Middle frontal gyrus (tissue), 1 donor: ENCODE measurements around the gene SYNGR1.

ENCODE experiments used
- DNase-seq: peaks from one replicate; pipeline ENCODE4 v3.0.0-alpha.2; 2015; ENCODE audit warnings: low spot score; ENCODE audit errors: extremely low spot score

Gene SYNGR1

GRCh38 chr22:39429186-39429585 is 79.4 kb downstream of the SYNGR1 start:
- no peak for DNase-seq

- no peak for DNase-seq
Observed at GRCh38 chr22:39429916-39430575, 80.3 kb downstream of the SYNGR1 start.

GRCh38 chr22:39430576-39431150 is 80.9 kb downstream of the SYNGR1 start:
- DNase-seq, result no peak

- no peak for DNase-seq
Observed at GRCh38 chr22:39431216-39431801, 81.5 kb downstream of the SYNGR1 start.

GRCh38 chr22:39431821-39432251 is 82.0 kb downstream of the SYNGR1 start:
- DNase-seq, result no peak

- no peak for DNase-seq
Observed at GRCh38 chr22:39432361-39432811, 82.6 kb downstream of the SYNGR1 start.

- DNase-seq, result no peak
Observed at GRCh38 chr22:39433476-39434242, 83.9 kb downstream of the SYNGR1 start.

- DNase-seq, result peak; percentile 64
Observed at GRCh38 chr22:39434243-39434653, 84.5 kb downstream of the SYNGR1 start.

GRCh38 chr22:39434721-39435120 is 84.9 kb downstream of the SYNGR1 start:
- DNase-seq, result no peak
